Measurements from ENCODE around the gene RNF114. TPM values are rescaled to one million over a fixed set of nuclear protein-coding genes. Genes with fewer than 3 reads are reported as not detected.

Gene RNF114
- total RNA-seq, 1 experiment from 2014 or later, result 90.0 TPM

DNA sequence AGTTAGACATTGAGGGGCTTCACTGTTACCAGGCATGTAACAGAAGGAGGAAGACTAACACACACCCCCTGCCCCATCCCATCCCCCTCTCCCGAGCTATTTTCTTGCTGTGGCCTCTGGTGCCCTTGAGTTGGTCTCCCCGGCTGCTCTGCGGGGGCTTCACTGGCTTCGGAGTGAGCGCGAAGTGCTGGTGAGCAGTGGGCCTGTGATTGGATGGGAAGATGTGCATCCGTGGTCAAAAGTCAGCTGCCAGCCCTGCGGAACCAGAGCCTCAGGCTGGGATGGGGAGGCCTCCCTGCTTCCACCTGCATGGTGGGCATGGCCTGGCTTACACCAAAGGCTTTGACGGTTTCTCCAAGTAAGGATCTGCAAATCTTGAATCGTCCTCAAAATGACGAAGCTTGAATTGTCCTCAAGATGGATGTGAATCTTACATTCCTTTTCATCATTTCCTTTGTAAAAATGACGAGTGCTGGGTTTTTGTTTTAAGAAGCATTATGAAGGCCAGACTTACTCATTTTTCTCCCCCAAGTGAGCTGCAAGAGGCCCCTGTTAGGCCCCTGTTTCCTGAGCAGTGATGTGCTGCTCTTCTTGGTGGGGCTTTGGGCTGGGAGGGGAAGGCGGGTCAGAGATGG lies 44.6 kb upstream of the RNF114 start:
- CTCF ChIA-PET, result interaction anchor here (0.5 kb wide), 1 partner anchor 71 kb away, joined by 5 read pairs; no protein-coding TSS in a partner anchor
- intact Hi-C loops (cut with micrococcal nuclease; ENCODE audit: unreplicated experiment), result no loop called here
- POLR2A ChIA-PET (ENCODE audit: low non-redundant PET), result no interaction called here
- H3K36me3 ChIP-seq (ENCODE audit: insufficient read depth, low read length, poor library complexity, severe bottlenecking), result no peaks in the 10 kb centered on the region
- H3K27ac ChIP-seq (ENCODE audit: low read depth, low read length, poor library complexity, severe bottlenecking), result peak overlapping the region; percentile 53
- H3K27me3 ChIP-seq (replicated peaks; ENCODE audit: insufficient read depth, low read depth, low read length, poor library complexity), result no peaks in the 10 kb centered on the region
- no peaks in the 10 kb centered on the region for H3K9me3 ChIP-seq (ENCODE audit: low read depth, low read length, poor library complexity, severe bottlenecking)
- TF ChIP-seq, protein P1, sequence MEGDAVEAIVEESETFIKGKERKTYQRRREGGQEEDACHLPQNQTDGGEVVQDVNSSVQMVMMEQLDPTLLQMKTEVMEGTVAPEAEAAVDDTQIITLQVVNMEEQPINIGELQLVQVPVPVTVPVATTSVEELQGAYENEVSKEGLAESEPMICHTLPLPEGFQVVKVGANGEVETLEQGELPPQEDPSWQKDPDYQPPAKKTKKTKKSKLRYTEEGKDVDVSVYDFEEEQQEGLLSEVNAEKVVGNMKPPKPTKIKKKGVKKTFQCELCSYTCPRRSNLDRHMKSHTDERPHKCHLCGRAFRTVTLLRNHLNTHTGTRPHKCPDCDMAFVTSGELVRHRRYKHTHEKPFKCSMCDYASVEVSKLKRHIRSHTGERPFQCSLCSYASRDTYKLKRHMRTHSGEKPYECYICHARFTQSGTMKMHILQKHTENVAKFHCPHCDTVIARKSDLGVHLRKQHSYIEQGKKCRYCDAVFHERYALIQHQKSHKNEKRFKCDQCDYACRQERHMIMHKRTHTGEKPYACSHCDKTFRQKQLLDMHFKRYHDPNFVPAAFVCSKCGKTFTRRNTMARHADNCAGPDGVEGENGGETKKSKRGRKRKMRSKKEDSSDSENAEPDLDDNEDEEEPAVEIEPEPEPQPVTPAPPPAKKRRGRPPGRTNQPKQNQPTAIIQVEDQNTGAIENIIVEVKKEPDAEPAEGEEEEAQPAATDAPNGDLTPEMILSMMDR (conservative IDR thresholded peaks at IDR 0.05; ENCODE audit: low read depth, low read length), result no peak
- no peak for TF ChIP-seq EZH2 (IDR thresholded peaks at IDR 0.05; ENCODE audit: borderline replicate concordance, low read depth, low read length, poor library complexity, severe bottlenecking)
- no TSS peak for BruUV-seq (replicated peaks)
- no peaks in the 10 kb centered on the region for H3K4me1 ChIP-seq (ENCODE audit: insufficient read depth, low read length, poor library complexity, severe bottlenecking)
- no peak overlapping the region for H3K4me3 ChIP-seq (ENCODE audit: low read depth, low read length, poor library complexity, severe bottlenecking)
- no peak for DNase-seq (ENCODE audit: low spot score)

DNA sequence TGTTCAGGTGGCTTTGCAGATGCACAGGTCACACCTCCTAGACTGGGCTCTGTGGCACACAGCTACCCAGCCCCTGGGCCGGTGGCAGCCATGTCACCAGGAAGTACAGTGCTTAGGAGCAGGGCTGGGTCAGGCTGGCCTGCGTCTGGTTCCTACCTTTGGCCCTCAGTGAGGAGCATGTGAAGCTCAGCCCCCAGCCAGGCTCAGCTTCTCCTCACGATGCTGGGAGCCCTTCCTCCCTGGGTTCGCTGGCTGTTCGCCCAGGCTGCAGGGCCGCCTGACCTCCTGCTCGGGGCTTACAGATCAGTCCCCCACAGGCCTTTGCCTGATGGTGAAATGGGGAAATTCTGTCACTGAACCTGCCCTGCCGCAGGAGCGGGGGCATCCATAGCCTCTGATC lies 43.9 kb upstream of the RNF114 start:
- no peaks in the 10 kb centered on the region for H3K4me1 ChIP-seq (ENCODE audit: insufficient read depth, low read length, poor library complexity, severe bottlenecking)
- no peak for DNase-seq (ENCODE audit: low spot score)
- BruUV-seq (replicated peaks), result no TSS peak
- intact Hi-C loops (cut with micrococcal nuclease; ENCODE audit: unreplicated experiment), result no loop called here
- H3K27ac ChIP-seq (ENCODE audit: low read depth, low read length, poor library complexity, severe bottlenecking), result peak overlapping the region; percentile 53
- H3K9me3 ChIP-seq (ENCODE audit: low read depth, low read length, poor library complexity, severe bottlenecking), result no peaks in the 10 kb centered on the region
- H3K27me3 ChIP-seq (replicated peaks; ENCODE audit: insufficient read depth, low read depth, low read length, poor library complexity), result no peaks in the 10 kb centered on the region
- TF ChIP-seq, protein P1 (conservative IDR thresholded peaks at IDR 0.05; ENCODE audit: low read depth, low read length), result no peak
- H3K36me3 ChIP-seq (ENCODE audit: insufficient read depth, low read length, poor library complexity, severe bottlenecking), result no peaks in the 10 kb centered on the region
- ChIA-PET POLR2A (ENCODE audit: low non-redundant PET) (no interaction called here), CTCF (no interaction called here)
- no peak overlapping the region for H3K4me3 ChIP-seq (ENCODE audit: low read depth, low read length, poor library complexity, severe bottlenecking)

DNA sequence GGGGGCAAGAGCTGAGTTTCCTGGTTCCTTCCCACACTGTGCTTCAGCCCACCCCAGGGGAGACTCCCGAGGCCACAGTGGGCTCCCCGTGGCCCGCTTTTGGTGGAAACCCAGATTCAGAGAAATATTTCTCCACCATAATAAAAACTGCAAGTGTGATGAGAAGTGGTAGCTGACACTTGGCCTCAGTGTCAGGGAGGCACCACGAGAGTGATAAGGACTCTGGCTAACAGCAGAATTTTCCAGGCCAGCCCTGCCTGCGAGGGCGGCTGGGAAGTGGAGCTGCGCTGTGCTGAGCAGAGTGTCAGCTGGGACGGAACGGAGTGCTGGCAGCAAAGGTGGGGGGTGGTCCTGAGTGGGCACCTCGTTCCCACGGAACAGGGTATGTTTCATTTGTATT lies 43.4 kb upstream of the RNF114 start:
- TF ChIP-seq, protein P1 (conservative IDR thresholded peaks at IDR 0.05; ENCODE audit: low read depth, low read length), result no peak
- no peak for TF ChIP-seq EZH2 (IDR thresholded peaks at IDR 0.05; ENCODE audit: borderline replicate concordance, low read depth, low read length, poor library complexity, severe bottlenecking)
- intact Hi-C loops (cut with micrococcal nuclease; ENCODE audit: unreplicated experiment), result no loop called here
- DNase-seq (ENCODE audit: low spot score), result no peak
- BruUV-seq (replicated peaks), result no TSS peak
- ChIA-PET CTCF (no interaction called here), POLR2A (ENCODE audit: low non-redundant PET) (interaction anchor here (0.6 kb wide), 1 partner anchor 14 kb away, joined by 6 read pairs; no protein-coding TSS in a partner anchor)
- H3K27me3 ChIP-seq (replicated peaks; ENCODE audit: insufficient read depth, low read depth, low read length, poor library complexity), result no peaks in the 10 kb centered on the region
- no peaks in the 10 kb centered on the region for H3K9me3 ChIP-seq (ENCODE audit: low read depth, low read length, poor library complexity, severe bottlenecking)
- H3K27ac ChIP-seq (ENCODE audit: low read depth, low read length, poor library complexity, severe bottlenecking), result no peak overlapping the region
- no peaks in the 10 kb centered on the region for H3K4me1 ChIP-seq (ENCODE audit: insufficient read depth, low read length, poor library complexity, severe bottlenecking)
- H3K4me3 ChIP-seq (ENCODE audit: low read depth, low read length, poor library complexity, severe bottlenecking), result no peak overlapping the region
- no peaks in the 10 kb centered on the region for H3K36me3 ChIP-seq (ENCODE audit: insufficient read depth, low read length, poor library complexity, severe bottlenecking)
